H4 (cell line): ENCODE measurements around the gene NHLRC2. TPM values are rescaled to one million over a fixed set of nuclear protein-coding genes. Genes with fewer than 3 reads are reported as not detected.

Experiments
- total RNA-seq: library from RNA; depleted of rRNA; stranded (reverse); fragments of >200 nt; shearing (Covaris generic); gene quantifications from 2 replicates; pipeline ENCODE4 v1.2.3, GENCODE V29; 2014; rRNA removed

NHLRC2 gene
- total RNA-seq, 1 experiment from 2014 or later = 10.2 TPM

Other genes with a start within 250 kb of the NHLRC2 start
- gene NRAP, start 190.6 kb upstream of the NHLRC2 start, total RNA-seq = 0.02 TPM in 1 of 2 replicates, not detected in the other
- 56.8 and 59.5 TPM in 2 replicates for gene CASP7, start 174.7 kb upstream of the NHLRC2 start, total RNA-seq
- gene PLEKHS1, start 103.0 kb upstream of the NHLRC2 start, total RNA-seq = 0.80 and 1.5 TPM in 2 replicates
- gene DCLRE1A, start 579 bp upstream of the NHLRC2 start, total RNA-seq = 10.2 and 14.7 TPM in 2 replicates
- gene ADRB1, start 189.2 kb downstream of the NHLRC2 start, total RNA-seq = 1.1 and 1.9 TPM in 2 replicates